ENCODE data around the gene TNRC18.
"Not testable (repeated sequence)": the region's sequence is repeated elsewhere in the genome, so short reads cannot be mapped to it uniquely, and the experiment has no call there.

Gene TNRC18

DNA sequence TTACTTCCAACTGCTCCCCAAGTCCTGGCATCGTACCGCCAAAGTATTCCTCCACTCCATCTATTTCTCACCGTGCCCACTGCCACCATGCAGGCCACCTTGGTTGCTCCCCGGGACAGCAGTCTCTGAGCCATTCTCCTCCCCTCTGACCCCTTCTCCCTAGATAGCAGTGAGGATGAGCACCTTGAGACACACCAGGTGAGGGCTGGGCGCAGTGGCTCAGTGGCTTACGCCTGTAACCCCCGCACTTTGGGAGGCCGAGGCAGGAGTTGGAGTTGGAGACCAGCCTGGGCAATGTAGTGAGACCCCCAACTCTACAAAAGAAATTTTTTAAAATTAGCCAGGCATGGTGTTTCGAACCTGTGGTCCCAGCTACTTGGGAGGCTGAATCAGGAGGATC lies 136.7 kb downstream of the TNRC18 start:
- DNase-seq = no peak

DNA sequence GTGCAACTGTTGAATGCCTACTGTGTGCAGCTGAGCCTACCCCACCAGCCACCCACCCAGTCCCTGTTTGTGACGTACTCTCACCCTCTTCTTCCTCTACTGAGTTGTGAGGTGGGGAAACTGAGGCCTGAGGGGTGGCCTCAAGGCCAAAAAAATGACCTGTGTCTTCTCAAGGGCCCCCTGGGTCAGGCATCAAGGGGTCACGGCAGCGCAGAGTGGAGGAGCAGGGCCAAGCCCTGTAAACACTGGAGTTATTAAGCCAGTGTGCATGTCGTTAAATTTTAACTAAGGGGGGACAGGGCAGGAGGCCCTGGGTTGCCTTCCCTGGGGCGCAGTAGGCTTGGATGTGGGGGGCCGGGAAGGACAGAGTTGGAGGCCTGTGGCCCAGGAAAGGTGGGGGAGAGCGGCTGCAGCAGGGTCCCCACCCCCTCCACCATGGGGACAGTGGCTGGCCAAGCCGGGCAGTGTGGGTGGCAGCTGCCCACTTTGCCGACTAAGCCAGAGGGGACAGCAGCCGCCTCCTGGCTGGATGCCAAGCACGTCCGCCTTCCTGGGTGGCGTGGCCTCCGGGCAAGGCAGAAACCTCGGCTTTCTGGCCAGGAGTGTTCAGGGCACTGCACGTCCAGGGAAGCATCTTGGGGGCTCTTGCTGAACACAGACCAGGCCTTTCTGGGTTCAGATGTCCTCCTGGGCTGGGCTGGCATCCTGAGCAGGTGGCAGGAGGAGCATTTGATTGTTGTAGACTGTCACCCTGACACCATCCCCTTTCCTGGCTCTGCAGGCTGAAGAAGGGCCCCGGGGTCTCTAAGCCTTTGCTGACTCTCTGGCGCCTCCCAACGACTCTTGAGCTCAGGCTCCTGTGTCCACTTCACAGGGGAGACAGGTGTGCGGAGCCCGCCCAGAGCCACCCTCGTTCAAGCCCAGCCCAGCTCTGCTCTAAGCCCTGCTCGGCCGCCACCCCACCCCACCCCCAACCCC lies 139.0 kb downstream of the TNRC18 start:
- DNase-seq = peak; percentile 88

DNA sequence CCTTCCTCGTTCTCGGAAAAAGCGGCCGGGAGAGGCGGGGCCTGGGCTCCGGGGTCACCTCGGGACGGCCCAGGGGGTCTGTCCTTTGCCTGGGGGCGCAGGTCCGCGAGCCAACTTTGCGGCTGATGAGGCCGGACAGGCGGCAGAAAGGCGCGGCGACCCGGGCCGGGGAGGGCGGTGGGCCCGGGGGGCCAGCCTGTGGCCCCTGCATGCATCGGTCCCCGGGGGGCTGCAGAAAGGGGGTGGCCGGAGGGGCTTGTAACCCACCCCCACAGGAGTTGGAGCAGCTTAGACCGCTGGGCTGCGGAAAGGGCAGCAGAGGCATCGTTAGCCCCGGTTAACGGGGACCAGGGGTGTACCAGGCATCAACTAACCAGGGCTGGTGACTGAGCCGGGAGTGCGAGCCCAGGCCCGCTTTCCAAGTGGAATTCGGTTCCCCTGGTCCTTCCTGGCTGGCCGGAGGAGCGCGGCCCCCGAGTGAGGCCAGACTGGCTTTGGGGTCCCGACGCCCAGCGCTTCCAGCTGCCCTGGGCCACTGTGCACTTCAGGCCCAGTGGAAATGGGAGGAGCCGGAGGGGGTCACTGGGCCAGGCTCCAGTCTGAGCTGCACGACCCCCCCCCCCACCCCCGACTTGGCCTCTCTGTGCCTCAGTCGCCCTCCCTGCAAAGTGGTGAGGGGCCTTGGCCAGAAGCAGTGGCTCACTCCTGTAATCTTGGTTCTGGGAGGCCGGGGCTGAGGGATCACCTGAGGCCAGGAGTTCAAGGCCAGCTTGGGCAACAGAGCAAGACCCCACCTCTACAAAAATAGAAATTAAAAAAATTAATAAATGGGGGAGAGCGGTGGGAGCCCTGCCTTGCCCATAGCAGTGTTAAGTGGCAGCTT lies 140.0 kb downstream of the TNRC18 start:
- no peak for DNase-seq

DNA sequence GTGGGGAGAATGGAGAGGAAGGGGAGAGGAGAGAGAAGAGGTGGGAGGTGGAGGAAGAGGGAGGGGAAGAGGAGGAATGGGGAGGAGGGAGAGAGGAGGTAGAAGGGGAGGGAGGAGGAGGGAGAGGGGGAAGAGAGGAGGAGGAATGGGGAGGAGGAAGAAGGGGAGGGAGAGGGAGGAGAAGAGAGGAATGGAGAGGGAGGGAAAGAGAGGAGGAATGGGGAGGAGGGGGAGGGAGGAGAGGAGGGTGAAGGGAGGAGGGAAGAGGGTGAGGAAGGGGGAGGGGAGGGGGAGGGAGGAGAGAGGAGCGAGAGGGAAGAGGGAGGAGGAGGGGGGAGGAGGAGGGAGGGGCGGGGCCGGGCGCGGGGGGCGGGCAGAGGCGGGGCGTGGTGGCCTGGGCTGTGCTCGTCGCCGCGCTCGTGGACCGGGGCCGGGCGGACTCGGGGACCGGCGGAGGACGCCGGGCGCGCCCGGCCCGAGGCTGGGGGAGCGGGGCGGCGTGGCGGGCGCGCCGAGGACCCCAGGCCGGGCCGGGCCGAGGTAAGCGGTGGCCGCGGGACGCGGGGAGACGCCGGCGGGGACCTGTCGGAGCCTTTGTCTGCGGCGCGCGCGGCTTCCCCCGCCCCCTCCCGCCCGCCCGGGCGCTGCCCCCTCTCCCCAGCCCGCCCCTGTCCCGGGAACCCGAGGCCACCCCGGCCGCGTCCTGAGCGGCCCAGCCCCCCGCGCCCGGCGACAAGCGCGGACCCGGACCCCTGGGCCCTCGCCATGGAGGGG lies 140.9 kb downstream of the TNRC18 start, which contains the start of gene SLC29A4:
TSS of gene SLC29A4 (plus strand) at position 401 of the 774 bp plus-strand sequence. CDS start 4,874 bp downstream, outside the sequence.
- DNase-seq = no peak

DNA sequence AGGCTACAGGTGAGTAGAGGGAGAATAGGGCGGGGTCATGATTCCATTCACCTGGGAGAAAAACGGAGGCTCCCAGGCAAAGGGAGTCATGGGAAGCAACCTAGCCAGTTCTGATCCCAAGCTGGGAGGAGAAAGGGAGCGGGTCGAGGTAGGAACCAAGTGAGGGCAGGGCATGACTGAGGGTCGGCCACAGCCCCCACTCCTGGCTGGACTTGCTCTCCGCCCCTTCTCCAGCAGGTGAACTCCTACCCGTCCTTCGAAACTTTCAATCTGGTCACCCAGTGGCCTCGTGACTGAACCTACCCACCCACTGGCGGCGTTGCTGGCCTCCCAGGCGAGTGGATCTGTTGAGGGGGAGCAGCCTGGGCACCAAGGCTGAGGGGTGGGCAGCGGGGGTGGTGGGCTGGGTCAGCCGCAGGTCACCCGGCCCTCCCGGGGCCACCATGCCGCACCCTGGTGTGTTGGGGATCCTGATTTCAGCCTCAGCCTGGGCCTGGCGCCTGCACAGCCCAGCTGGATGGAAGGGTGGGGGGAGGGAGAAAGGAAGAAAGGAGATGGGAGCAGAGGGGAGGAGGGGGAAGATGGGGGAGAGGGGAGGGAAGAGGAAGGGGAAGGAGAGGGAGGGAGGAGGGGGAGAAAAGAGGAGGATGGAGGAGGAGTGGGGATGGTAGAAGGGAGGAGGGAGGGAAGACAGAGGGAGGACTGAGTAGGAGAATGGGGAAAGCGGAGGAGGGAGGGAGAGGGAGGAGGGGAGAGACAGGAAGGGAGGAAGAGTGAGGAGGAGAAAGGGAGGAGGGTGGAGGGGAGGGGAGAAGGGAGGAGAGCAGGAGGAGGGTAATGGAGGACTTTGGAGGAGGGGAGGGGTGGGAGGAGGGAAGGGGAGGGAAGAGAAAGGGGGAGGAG lies 141.8 kb downstream of the TNRC18 start:
- not testable (repeated sequence) for DNase-seq

DNA sequence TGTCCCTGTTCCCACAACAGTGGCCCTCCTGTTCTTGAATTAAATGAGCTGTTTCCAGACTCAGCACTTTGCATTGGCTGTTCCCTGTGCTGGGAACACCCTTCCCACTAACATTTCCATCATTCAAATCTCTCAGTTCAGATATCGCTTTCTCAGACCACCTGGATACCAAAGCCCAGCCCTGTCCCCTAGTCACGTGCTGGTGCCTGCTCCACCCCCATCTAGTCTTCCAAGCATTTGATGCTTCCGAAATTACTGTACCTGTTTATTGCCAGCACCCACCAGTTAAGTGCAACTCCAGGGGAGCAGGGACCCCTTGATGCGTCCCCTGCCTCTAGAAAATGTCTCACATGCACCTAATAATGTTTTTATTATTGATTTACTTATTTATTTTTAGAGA lies 143.9 kb downstream of the TNRC18 start:
- DNase-seq = no peak

DNA sequence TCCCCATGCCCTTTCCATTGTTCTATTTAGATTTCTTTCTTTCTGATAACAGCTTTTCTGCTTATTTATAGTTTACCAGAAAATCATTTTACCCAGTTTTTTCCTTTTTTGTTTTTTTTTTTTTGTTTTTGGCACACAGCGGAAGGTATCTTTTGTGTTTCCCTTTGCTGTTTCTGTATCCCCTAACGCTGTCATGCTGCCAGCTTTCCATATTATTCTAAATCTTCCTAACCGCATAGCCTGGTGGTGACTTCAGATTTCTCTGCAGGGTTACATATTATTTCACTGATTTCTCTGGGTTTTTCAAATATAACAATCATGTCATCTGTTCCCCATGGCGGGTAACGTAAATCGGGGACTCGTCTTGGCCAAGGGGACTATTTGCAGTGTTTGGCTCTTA lies 144.9 kb downstream of the TNRC18 start:
- no peak for DNase-seq

DNA sequence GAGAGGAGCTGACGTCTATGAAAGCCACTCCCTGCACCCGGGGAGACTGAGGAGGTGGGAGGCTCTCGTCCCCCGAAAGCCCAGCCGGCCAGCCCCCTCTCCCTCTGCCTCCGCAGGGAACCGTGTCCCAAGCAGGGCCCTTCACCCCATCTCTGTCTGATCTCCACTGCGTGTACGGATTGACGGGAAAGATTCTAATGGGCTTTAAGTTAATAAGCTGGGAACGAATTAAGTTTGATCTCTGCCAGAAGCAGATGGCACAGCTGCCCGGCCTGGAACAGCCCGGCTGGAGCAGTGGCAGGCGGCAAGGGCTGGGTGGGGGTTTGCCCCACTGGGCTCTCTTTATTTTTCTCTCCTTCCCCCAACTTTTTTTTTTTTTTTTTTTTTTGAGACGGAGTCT lies 147.0 kb downstream of the TNRC18 start:
- DNase-seq = no peak

DNA sequence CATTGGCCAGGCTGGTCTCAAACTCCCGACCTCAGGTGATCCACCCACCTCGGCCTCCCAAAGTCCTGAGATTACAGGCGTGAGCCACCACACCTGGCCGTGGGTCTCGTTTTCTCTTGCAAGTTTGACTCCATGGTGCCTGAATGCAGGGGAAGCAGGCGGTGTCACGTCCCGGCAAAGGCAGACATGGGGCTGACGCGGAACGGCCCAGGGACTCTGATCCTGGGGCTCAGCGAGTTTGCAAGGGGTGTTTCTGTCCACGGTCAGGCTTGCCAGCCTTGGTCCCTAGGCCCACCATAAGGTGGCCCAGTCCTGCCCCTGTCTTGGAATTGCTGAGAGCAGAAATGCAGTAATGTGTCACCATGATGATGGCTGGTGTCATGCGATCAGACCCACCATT lies 147.5 kb downstream of the TNRC18 start:
- DNase-seq = not testable (repeated sequence)

DNA sequence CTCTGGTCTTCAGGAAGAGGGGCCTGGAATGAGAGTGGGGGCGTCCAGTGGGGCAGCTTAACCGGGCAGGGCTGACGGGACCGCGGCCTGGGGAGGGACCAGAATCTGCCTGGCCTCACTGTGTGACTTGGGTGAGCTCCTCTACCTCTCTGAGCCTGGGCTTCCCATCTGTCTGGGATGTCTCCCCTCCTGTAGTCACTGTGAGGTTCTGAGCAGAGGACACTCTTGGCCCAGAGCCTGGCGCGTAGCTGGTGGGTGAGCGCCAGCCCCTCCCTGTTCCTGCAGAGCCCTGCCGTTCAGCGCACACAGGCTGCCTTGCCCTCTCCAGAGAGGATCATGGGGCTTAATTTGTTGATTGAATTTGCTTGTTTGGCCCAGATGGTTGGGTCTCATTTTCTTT lies 148.1 kb downstream of the TNRC18 start:
- peak; percentile 75 for DNase-seq

DNA sequence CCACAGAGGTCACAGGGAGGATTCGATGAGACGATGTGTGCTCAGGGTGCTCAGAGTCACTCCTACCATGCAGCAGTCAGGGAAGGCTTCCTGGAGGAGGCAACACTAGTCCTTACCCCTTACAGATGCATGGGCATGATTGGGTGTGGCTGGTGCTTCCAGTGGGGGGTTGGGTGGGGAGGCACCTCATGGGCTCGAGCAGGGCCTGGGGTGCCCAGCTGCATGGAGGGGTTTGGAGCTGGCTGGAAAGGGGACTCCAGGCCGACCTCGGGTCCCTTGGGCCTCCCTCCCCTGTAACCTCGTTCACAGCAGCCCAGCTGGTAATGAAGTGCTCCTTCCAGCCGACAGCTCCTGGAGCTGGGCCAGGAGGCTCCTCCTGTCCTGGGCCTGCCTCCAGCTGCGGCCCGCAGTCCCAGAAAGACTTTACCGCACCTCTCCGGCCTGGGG lies 148.6 kb downstream of the TNRC18 start:
- DNase-seq = peak; percentile 56

DNA sequence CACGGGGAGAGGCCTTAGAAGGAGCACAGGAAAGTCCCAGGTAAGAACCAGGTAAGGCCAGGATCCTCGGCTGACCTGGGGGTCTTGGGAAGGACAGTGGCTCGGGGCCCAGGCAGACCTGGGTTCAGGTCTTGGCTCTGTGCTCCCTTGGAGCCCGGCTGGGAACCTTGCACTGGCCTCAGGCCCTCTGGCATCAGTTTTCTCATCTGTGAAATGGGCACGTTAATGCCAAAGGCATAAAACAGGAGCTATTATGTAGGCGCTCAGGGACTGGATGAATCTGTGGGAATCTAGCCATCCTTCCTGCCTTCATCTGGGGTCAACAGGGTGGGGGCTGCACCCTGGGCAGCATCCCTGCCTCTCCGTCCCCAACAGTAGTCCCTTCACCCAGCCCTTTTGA lies 149.2 kb downstream of the TNRC18 start:
- no peak for DNase-seq

DNA sequence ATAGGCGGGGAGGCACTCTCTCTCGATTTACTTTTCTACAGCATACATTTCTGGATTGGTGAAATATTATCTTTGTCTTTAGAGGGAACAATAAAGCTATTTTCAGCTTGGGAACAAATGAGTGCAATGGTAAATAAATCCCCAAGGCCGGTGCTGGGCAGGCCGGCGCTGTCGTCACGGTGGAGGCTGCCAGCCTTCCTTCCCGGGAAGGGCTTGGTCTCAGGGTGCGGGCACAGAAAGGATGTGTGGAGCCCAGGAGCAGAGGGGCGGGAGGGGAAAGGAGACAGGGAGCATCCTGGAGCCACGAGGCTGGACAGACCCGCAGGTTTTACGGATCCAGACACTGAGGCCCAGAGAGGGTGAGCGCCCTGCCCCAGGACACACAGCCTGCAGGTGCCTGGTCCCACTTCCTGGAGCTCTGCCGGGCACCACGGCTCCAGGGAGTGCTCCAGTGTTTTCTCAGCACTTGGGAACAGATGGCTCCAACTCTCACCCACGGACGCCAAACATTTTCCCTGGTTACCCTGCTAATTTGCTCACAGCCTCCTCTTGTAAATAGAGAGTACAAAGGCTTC lies 149.7 kb downstream of the TNRC18 start:
- DNase-seq = peak; percentile 75

DNA sequence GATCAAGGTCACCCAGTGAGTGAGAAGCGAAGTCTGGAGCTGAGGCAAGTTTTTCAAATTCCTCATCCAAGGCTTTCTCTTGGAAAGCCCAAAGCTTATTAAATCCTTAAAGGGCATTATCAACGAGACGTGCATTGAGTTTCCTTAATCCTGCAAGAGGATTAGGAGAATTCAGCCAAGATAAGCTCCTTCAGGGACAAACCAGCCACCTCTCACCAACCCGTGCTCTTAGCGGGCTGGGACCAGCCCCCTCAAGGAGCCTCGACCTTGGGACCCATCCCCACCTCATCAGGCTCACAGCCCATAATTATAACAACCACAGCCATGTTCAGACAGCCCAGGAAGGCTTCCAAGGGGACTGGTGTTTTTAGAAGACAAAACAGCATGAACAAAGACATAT lies 152.8 kb downstream of the TNRC18 start:
- no peak for DNase-seq

DNA sequence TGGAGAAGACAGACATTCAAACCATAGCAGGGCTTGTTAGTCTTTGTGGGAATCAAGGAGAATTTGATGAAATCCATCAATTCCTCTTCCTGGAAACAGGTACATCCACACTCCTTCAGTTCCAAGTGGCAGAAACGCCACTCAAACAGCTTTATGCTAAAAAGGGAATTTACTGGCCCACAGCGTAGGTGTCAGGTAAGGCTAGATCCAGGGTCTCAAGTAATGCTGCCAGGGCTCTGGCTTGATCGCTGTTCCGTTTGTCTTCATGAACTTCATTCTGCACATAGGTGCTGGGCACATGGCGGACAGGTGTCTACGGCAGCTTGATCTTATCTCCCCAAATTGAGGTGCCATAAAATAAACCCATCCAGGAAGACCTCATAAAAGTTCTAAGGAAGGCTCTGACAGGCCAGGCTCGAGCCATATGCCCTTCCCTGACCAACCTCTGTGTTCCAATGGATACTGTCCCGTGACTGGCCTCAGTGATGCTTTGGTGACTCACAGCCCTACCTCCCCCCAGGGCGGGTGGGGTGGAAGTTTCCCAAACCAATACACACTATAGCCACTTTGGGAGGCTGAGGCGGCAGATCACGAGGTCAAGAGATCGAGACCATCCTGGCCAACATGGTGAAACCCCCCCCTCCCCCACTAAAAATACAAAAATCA lies 153.5 kb downstream of the TNRC18 start:
- DNase-seq = not testable (repeated sequence)

DNA sequence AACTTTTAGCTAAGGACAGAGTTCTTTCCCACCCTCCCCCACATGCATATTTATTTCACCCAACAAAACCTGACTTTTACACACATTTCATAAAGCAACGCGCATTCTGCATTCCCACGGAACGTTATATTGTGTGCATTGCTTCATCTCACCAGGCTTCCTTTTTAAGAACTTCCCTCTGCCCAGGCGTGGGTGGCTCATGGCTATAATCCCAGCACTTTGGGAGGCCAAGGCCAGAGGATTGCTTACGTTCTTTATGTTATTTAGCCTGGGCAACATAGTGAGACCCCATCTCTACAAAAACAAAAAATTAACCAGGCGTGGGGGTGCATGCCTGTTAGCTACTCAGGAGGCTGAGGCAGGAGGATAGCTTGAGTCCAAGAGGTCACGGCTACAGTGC lies 155.8 kb downstream of the TNRC18 start:
- not testable (repeated sequence) for DNase-seq

DNA sequence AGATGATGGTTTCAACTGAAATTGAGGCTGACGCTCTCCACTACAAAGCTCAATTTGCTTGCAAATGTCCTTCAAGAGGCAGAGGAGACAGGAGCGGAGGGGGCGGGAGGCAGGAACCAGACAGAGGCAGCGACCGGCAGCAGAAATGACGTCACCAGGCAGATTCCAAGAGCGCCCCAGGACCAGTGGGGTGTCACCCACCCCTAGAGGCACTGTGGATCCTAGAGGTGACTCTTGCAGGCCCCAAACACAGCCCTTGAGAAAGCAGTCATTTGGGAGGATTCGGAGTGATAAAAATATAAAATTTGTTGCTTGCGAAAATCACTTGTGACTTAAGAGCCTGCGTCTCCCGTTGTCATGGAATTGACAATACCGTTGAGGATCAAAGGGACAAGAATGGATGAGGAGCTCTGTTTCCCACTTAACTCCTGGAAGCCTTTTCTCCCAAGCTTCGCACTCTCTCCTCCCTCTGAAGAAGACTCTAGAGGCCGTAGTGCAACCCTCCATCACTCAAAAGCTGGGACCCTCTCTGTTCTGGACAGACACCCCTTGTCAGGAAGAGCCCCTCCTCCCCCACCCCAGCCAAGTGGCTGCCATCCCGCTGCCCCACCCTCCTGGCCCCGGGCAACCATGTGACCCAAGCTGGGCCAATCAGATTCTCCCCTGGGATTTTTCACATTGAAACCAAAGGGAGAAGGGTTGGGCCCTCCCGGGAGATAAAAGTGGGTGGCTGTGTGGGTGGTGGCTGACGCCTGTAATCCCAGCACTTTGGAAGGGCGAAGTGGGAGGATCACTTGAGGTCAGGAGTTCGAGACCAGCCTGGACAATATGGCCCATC lies 157.2 kb downstream of the TNRC18 start:
- DNase-seq = no peak

DNA sequence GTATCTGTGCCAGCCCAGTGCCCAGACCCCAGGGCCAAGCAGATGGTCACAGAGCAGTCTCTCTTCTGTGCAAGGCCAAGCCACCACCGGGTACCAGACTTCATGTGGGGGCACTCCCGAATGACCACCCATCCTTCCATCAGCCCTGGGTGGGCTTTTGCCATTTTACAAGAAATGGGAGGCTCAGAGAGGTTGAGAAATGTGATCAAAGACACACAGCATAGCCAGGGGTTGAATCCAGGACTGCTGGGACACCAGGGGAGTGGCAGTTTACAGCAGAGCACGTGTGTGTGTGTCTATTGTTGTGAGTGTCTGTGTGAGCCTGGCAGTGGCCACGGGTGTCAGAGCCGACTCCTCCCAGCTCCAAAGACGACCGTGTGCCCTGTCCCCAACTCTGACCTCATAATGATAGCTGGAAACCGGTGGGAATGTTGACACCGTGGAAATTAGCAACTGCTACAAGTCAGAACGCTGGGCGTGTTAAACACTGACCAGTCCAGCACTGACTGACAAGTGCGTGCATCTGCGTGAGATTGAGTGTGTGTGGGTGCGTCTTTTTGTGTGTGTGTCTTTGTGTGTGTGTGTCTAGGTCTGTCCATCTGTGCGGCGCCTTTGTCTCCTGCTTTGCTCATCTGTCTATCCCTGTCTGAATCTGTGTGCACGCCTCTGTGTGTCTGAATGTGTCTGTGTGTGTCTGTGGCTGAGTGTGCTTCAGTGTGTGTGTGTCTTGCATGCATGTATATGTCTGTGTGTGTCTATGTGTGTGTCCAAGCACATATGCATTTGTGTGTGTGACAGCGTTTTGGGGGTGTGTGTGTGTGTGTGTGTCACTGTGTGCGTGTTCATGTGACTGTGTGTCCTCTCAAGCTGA lies 158.1 kb downstream of the TNRC18 start:
- no peak for DNase-seq

DNA sequence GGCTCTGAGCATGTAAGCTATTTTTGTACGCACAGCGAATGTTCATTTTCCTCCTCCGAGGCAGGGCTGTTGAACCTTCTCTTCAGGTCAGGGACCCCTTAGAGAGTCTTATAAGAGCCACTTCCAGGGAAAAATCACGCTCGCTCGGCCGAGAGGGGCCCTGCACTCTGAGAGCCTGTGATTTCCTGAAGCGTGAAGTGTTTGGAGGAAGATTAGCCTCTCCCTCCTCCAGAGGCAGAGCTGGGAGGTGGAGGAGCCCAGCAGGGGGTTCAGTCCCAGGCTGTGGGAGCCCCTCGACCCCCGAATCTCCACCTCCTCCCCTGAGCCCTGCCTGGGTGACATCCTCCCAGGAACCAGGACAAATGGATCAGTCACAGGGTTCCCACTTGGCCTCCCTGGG lies 160.6 kb downstream of the TNRC18 start:
- DNase-seq = not testable (repeated sequence)

All from NCI-H1092 treated with DMSO at 0.1 percent for 48 hours (cell line).